ENCODE data around the gene NPAS3.

The NPAS3 gene

DNA sequence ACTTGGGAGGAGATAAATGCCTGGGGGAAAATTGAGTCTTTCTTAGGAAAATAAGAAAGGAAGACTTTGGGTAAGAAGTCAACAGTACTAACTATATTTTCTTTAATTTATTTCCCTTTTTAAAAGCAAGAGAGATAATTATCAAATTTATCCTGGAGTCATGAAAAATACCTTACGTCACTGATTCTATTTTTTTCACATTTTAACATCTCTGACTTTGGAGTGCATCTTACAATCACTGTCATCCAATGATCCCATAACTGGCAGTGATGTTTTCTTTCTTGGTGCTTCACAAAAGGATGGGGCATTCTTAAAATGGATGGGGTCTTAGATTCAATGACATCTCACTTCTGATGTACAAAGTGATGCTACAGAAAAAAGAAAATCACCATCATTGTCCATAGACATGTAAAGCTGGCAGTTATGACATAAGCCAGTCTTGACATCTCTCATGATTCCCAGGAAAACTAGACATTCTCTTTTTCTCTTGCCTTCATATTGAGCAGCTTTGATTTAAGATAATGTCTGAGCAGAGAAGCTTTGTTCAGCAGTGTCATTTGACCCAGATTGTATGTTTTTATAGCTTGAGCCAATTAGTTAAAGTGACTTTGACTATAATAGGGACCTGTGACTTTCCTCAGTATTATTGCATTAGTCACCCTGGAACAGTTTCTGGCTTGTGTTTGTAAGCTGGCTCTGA lies 776.0 kb downstream of the NPAS3 start:
- no peak for DNase-seq (ENCODE audit: low spot score)

DNA sequence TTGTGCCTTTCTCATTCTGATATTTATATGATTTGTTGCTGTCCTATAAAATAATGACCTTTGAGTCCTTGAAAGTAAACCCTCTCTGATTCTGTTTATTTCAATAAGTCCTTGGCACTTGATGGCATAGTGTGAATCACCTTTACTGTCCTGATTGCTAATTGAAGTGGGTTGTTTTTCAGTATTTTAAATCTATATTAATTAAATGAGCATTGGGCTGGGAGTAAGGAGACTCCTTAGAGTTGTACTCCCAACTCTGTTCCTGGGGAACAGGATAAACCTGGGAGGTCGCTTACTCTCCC lies 776.5 kb downstream of the NPAS3 start:
- DNase-seq (ENCODE audit: low spot score): no peak

- DNase-seq (ENCODE audit: low spot score): no peak
These were observed 778.2 kb downstream of the NPAS3 start for GRCh38 chr14:33716921-33717320.

- DNase-seq (ENCODE audit: low spot score): no peak
These were observed 779.2 kb downstream of the NPAS3 start for GRCh38 chr14:33717866-33718265.

- no peak for DNase-seq (ENCODE audit: low spot score)
These were observed 781.7 kb downstream of the NPAS3 start for GRCh38 chr14:33720284-33720787.

GRCh38 chr14:33726685-33727084 lies 788.0 kb downstream of the NPAS3 start:
- DNase-seq (ENCODE audit: low spot score): no peak

- DNase-seq (ENCODE audit: low spot score): no peak
These were observed 788.9 kb downstream of the NPAS3 start for GRCh38 chr14:33727606-33728005.

GRCh38 chr14:33728010-33728498 lies 789.4 kb downstream of the NPAS3 start:
- DNase-seq (ENCODE audit: low spot score): no peak

- no peak for DNase-seq (ENCODE audit: low spot score)
These were observed 791.5 kb downstream of the NPAS3 start for GRCh38 chr14:33730156-33730555.

GRCh38 chr14:33732175-33732574 lies 793.5 kb downstream of the NPAS3 start:
- DNase-seq (ENCODE audit: low spot score): no peak

DNA sequence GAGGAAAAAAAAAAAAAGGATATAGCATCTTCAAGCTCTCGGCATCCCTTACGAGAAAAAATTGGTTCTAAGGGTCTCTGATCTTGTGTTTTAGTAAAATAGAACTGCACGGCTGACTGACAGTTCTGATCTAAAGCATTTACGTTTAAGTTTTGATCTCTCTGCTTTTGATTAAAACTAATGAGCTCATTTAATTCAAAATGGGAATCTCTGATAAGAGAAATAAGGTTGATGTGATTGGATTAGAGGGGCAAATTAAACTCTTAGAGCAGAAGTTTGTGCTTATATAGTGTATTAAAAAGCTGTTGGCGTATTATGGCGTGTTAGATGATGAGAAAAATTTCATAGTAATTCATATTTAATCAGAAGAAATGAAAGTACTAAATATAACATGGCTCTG lies 794.6 kb downstream of the NPAS3 start:
- DNase-seq (ENCODE audit: low spot score): no peak

DNA sequence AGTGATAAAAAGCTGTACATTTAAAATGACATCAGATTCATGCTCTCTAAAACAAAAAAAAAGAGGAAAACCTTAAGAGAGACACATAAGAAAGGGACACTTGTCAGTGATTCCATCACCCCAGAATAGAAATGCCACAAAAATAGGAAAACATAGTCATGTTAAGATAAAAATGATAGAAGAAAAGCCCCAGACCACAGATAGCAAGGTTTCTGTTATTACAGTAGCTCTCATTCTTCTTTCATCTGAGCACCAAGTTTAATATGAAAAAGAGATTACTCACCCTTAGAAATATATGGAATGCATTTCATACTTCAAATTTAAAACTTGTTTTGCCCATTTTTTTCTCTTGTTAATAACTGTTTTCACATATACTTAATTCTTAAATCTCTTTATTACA lies 795.0 kb downstream of the NPAS3 start:
- DNase-seq (ENCODE audit: low spot score): no peak

DNA sequence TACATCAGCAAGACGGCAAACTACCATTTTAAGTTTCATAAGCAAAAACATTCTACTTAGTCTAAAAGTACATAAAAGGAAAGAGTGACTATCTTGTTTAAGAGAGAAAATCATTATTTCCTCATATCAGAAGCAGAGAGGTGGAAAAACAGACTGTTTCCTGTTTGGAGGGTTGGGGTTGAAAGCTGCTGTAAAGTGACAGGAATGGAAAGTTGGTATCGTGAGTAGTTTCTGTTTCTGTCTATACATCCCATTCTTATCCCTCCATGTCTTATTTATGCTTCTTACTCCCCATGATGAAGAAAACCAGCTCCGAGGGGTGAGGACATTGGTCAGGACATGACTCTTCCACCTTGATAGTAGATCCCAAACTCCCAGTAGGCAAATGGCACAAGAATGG lies 795.7 kb downstream of the NPAS3 start:
- DNase-seq (ENCODE audit: low spot score): no peak

- no peak for DNase-seq (ENCODE audit: low spot score)
These were observed 797.7 kb downstream of the NPAS3 start for GRCh38 chr14:33736299-33736825.

DNA sequence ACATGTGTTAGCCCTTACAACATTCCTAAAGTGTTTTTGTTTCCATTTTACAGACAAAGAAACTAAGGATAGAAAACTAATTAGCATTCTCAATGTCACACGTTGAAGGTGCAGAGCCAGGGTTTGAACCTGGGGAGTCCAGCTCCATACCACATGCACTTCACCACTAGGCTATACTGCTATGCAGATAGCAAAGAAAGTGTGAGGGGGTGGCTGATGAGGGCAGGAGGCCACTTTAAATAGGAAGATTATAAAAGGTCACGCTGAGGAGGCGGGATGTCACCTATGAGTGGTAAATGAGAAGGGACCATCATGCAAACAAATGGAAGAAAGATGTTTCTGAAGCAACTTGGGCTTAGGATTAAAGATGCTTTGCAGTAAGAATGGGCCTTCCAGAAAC lies 798.3 kb downstream of the NPAS3 start:
- no peak for DNase-seq (ENCODE audit: low spot score)

DNA sequence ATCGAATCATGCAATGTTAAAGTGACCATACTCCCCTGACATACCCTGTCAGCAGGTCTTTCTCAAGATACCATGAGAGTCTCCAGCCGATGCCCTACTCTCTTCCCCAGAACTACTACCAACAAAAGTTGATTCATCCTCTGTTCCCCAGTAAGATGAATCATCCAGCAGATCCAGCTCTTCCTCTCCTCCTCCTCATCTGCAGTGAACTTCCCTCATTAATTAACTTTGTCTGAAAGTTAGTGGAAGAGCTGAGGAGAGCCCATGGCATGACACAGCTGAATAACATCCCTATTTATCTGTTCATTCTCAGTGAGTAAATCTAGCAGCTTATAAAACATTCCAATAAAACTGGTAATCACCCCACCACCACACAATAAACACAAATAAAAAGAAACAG lies 798.8 kb downstream of the NPAS3 start:
- no peak for DNase-seq (ENCODE audit: low spot score)

- no peak for DNase-seq (ENCODE audit: low spot score)
These were observed 799.4 kb downstream of the NPAS3 start for GRCh38 chr14:33738029-33738428.

- no peak for DNase-seq (ENCODE audit: low spot score)
These were observed 799.8 kb downstream of the NPAS3 start for GRCh38 chr14:33738491-33738890.

GRCh38 chr14:33740531-33740930 lies 801.9 kb downstream of the NPAS3 start:
- DNase-seq (ENCODE audit: low spot score): no peak

DNA sequence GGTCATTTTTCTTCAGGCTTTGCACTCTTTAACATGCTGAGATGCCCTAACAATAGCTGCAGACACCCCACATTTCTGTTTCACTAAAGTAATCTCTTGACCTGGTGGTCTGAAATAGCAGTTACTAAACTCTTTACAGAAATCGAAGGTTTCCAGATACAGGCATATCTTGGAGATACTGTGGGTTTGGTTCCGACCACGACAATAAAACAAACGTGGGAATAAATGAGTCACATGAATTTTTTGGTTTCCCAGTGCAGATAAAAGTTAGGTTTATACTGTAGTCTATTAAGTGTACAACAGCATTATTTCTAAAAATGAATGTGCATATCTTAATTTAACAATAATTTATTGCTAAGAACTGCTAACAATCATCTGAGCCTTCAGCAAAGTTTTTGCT lies 803.5 kb downstream of the NPAS3 start:
- DNase-seq (ENCODE audit: low spot score): no peak

- no peak for DNase-seq (ENCODE audit: low spot score)
These were observed 806.5 kb downstream of the NPAS3 start for GRCh38 chr14:33745163-33745562.

GRCh38 chr14:33747749-33748148 lies 809.1 kb downstream of the NPAS3 start:
- DNase-seq (ENCODE audit: low spot score): no peak

- no peak for DNase-seq (ENCODE audit: low spot score)
These were observed 815.6 kb downstream of the NPAS3 start for GRCh38 chr14:33754261-33754660.

DNA sequence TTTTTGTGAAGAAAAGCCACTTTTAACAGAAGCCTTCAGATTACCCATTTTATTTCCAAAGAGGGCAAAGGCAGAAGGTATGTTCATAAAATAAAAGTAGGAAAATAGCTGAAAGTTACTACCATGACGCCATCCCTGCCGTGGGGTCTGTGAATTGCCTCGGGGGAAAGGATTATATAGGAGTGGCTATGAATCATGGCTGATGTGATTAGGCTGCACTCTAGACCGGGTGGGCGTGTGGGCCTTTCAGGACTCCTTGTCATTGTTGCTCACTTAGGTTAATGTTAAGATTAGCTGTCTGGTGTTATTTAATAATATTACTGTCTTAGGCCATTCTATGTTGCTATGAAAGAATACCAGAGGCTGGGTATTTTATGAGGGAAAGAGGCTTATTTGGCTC lies 816.7 kb downstream of the NPAS3 start:
- no peak for DNase-seq (ENCODE audit: low spot score)
